ENCODE results near the gene ADAMTS12.

DNA sequence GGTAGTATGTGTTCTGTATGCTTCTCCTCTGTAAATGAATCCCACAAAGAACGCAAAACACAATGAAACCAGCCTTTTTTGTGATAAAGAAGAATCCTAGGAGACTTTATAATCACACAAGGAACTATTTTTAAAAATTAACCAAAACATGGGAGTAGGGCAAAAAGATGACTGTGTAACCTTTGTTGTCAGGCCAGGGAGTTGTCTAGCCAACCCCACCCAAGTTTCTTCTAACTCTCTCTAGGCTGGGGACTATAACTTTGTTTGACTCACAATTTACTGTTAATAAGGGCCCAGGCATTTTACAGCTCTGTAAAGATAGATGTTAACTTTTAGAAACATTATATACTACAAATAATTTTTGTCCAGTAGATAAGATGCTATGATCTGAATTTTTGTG lies 176.1 kb downstream of the ADAMTS12 start:
- TF ChIP-seq GATA2 (IDR thresholded peaks at IDR 0.05; ENCODE audit: low read depth, low read length) (no peak), GATA3 (IDR thresholded peaks at IDR 0.05; ENCODE audit: low read depth, low read length) (no peak)

Measured in SH-SY5Y (cell line).